ENCODE measurements around the gene REC114.

GRCh38 chr15:73578026-73578425 lies 135.1 kb downstream of the REC114 start:
- TF ChIP-seq TCF7L2 (IDR thresholded peaks at IDR 0.05; ENCODE audit: borderline replicate concordance, extremely low read depth, insufficient read depth, insufficient read length), result no peak
- TF ChIP-seq CTCF (IDR thresholded peaks at IDR 0.05 in 2 of 3, conservative IDR thresholded peaks at IDR 0.05 in 1 of 3; ENCODE audit: borderline replicate concordance in 1 of 3, insufficient read depth in 1 of 3, low read depth in 2 of 3, low read length in 2 of 3), result no peak
- TF ChIP-seq ZBTB33 (IDR thresholded peaks at IDR 0.05; ENCODE audit: extremely low read depth, insufficient replicate concordance, low read length), result no peak
- TF ChIP-seq POLR2A (IDR thresholded peaks at IDR 0.05; ENCODE audit: borderline replicate concordance, extremely low read depth, insufficient read depth, insufficient read length), result no peak
- TF ChIP-seq EGR1 (IDR thresholded peaks at IDR 0.05; ENCODE audit: low read depth), result no peak
- TF ChIP-seq ATF3 (IDR thresholded peaks at IDR 0.05), result no peak
- no peak for TF ChIP-seq EZH2phosphoT487 (IDR thresholded peaks at IDR 0.05; ENCODE audit: borderline replicate concordance)
